Colonic mucosa (tissue), 4 donors: ENCODE measurements around the gene ZNF91. TPM values are rescaled to one million over a fixed set of nuclear protein-coding genes. Genes with fewer than 3 reads are reported as not detected.

Source experiments
- DNase-seq: peaks from one replicate; pipeline ENCODE4 v3.0.0-alpha.2; 2020
- H3K27ac ChIP-seq: fragments of 200-600 bp; one replicate; pipeline ENCODE4 v1.8.0; 2021
- H3K27me3 ChIP-seq: fragments of 200-600 bp; one replicate; pipeline ENCODE4 v1.8.0; 2021
- H3K36me3 ChIP-seq: fragments of 200-600 bp; one replicate; pipeline ENCODE4 v1.8.0; 2021
- H3K4me1 ChIP-seq: fragments of 200-600 bp; one replicate; pipeline ENCODE4 v1.8.0; 2021; ENCODE audit warnings: mild to moderate bottlenecking
- H3K4me3 ChIP-seq: fragments of 200-600 bp; one replicate; pipeline ENCODE4 v1.8.0; 2021
- H3K9ac ChIP-seq, 2 donors: one replicate each; pipeline ENCODE4 v1.7.0; 2013; ENCODE audit warnings: control low read depth in 2 of 2, low read depth in 2 of 2, low read length in 2 of 2
- H3K9me3 ChIP-seq: fragments of 200-600 bp; one replicate; pipeline ENCODE4 v1.8.0; 2021
- CTCF ChIP-seq: fragments of 200-600 bp; IDR thresholded peaks from one replicate; pipeline ENCODE4 v1.8.0; 2022; ENCODE audit warnings: antibody characterized with exemption, mild to moderate bottlenecking
- intact Hi-C: fragments of 100-400 bp; cut with DNase I; formaldehyde crosslinking; loops from one replicate; pipeline ENCODE4 v1.14.1; 2022
- total RNA-seq, 2 donors: library from RNA; stranded (reverse); fragmentation: NEBNext Ultra II Directional in 1 of 2; extraction: Animal tissue kit (Norgen Biotek cat#: 25700) in 1 of 2; gene quantifications; one replicate each; pipeline ENCODE4 v1.2.1, GENCODE V29; 2021
- donor health status: healthy.
- donor health status: DM: no; HTN: no; CAD: no.
- donor health status: DM: no; HTN: no; CAD: no.

ZNF91 gene
- total RNA-seq, 2 donors from 2014 or later = 70.8 to 80.5 TPM

- intact Hi-C loops = no loop called here
- no peak overlapping the region for H3K4me3 ChIP-seq
- no peak for TF ChIP-seq CTCF
These were observed 77.1 kb downstream of the ZNF91 start for GRCh38 chr19:23318143-23318542.

GRCh38 chr19:23315286-23315685 is 80.0 kb downstream of the ZNF91 start:
- Histone ChIP-seq H3K9me3 (no peaks in the 10 kb centered on the region), H3K36me3 (no peaks in the 10 kb centered on the region), H3K27me3 (no peaks in the 10 kb centered on the region), H3K4me3 (no peak overlapping the region), H3K9ac (no peak overlapping the region), H3K27ac (no peak overlapping the region), H3K4me1 (no peaks in the 10 kb centered on the region)
- intact Hi-C loops = no loop called here
- no peak for TF ChIP-seq CTCF
- DNase-seq = no peak

More at GRCh38 chr19:23318143-23318542, 77.1 kb downstream of the ZNF91 start:
- H3K4me1 ChIP-seq = no peaks in the 10 kb centered on the region
- H3K36me3 ChIP-seq = no peaks in the 10 kb centered on the region
- H3K9me3 ChIP-seq = no peaks in the 10 kb centered on the region
- no peaks in the 10 kb centered on the region for H3K27me3 ChIP-seq
- DNase-seq = no peak
- H3K9ac ChIP-seq = no peak overlapping the region
- H3K27ac ChIP-seq = no peak overlapping the region

- Histone ChIP-seq H3K9ac (no peak overlapping the region), H3K27ac (no peak overlapping the region), H3K4me1 (no peaks in the 10 kb centered on the region), H3K4me3 (no peak overlapping the region), H3K27me3 (no peaks in the 10 kb centered on the region), H3K9me3 (no peaks in the 10 kb centered on the region), H3K36me3 (no peaks in the 10 kb centered on the region)
- intact Hi-C loops = no loop called here
- no peak for DNase-seq
- TF ChIP-seq CTCF = no peak
These were observed 80.6 kb downstream of the ZNF91 start for GRCh38 chr19:23314505-23315251.

- no peak for TF ChIP-seq CTCF
- no peaks in the 10 kb centered on the region for H3K36me3 ChIP-seq
- no peak overlapping the region for H3K4me3 ChIP-seq
- H3K27me3 ChIP-seq = no peaks in the 10 kb centered on the region
- no peak overlapping the region for H3K9ac ChIP-seq
- H3K27ac ChIP-seq = no peak overlapping the region
- H3K9me3 ChIP-seq = no peaks in the 10 kb centered on the region
- no peaks in the 10 kb centered on the region for H3K4me1 ChIP-seq
- intact Hi-C loops = no loop called here
- DNase-seq = no peak
These were observed 82.1 kb downstream of the ZNF91 start for GRCh38 chr19:23313196-23313595.

- no peaks in the 10 kb centered on the region for H3K9me3 ChIP-seq
- no peak for TF ChIP-seq CTCF
- no peaks in the 10 kb centered on the region for H3K36me3 ChIP-seq
- H3K4me1 ChIP-seq = no peaks in the 10 kb centered on the region
- no peak overlapping the region for H3K4me3 ChIP-seq
- H3K27ac ChIP-seq = no peak overlapping the region
- intact Hi-C loops = no loop called here
- DNase-seq = no peak
- H3K27me3 ChIP-seq = no peaks in the 10 kb centered on the region
- H3K9ac ChIP-seq = no peak overlapping the region
These were observed 82.8 kb downstream of the ZNF91 start for GRCh38 chr19:23312515-23312914.
